HepG2 (cell line): ENCODE data around the gene ENTPD5. TPM values are rescaled to one million over a fixed set of nuclear protein-coding genes. Genes with fewer than 3 reads are reported as not detected.

Experiments used
- ARID3A ChIP-seq: IDR thresholded peaks from 2 replicates; pipeline ENCODE4 v1.6.1; 2012; ENCODE audit warnings: low read depth, low read length, improper control_type of control experiment
- CHCHD3 ChIP-seq: sonication (generic); formaldehyde crosslinking; IDR thresholded peaks from 2 replicates; pipeline ENCODE4 v1.8.0; 2022; ENCODE audit warnings: mild to moderate bottlenecking, missing genetic modification reagents, moderate library complexity
- GABPB1 ChIP-seq: IDR thresholded peaks from 2 replicates; pipeline ENCODE4 v1.6.1; 2016; ENCODE audit warnings: mild to moderate bottlenecking, missing genetic modification reagents, moderate library complexity, missing compliant biosample characterization
- HIVEP1 ChIP-seq: sonication (generic); formaldehyde crosslinking; IDR thresholded peaks from 2 replicates; pipeline ENCODE4 v1.4.0; 2020; ENCODE audit warnings: mild to moderate bottlenecking, missing genetic modification reagents
- HOXA9 ChIP-seq: sonication (generic); formaldehyde crosslinking; IDR thresholded peaks from 2 replicates; pipeline ENCODE4 v1.8.1; 2022; ENCODE audit warnings: missing genetic modification reagents, mild to moderate bottlenecking, moderate library complexity, borderline replicate concordance
- JUN ChIP-seq: sonication (generic); formaldehyde crosslinking; IDR thresholded peaks from 2 replicates; pipeline ENCODE4 v1.4.0; 2020; ENCODE audit warnings: mild to moderate bottlenecking, missing genetic modification reagents
- KMT2B ChIP-seq: IDR thresholded peaks from 2 replicates; pipeline ENCODE4 v1.6.1; 2016; ENCODE audit warnings: missing genetic modification reagents, missing compliant biosample characterization
- SALL2 ChIP-seq: sonication (generic); formaldehyde crosslinking; IDR thresholded peaks from 2 replicates; pipeline ENCODE4 v1.8.1; 2023; ENCODE audit warnings: mild to moderate bottlenecking, missing genetic modification reagents, inconsistent platforms
- SMAD9 ChIP-seq: sonication (generic); formaldehyde crosslinking; IDR thresholded peaks from 2 replicates; pipeline ENCODE4 v1.5.1; 2020; ENCODE audit warnings: mild to moderate bottlenecking, missing genetic modification reagents
- TOPORS ChIP-seq: sonication (generic); formaldehyde crosslinking; IDR thresholded peaks from 2 replicates; pipeline ENCODE4 v1.8.0; 2023; ENCODE audit warnings: mild to moderate bottlenecking, missing genetic modification reagents
- ZGPAT ChIP-seq: IDR thresholded peaks from 2 replicates; pipeline ENCODE4 v1.6.1; 2016; ENCODE audit warnings: mild to moderate bottlenecking
- ZNF503 ChIP-seq: sonication (generic); formaldehyde crosslinking; IDR thresholded peaks from 2 replicates; pipeline ENCODE4 v1.4.0; 2020; ENCODE audit warnings: missing genetic modification reagents
- ZNF549 ChIP-seq: sonication (generic); formaldehyde crosslinking; IDR thresholded peaks from 2 replicates; pipeline ENCODE4 v1.5.0; 2020; ENCODE audit warnings: missing genetic modification reagents
- ZNF597 ChIP-seq: sonication (generic); formaldehyde crosslinking; IDR thresholded peaks from 2 replicates; pipeline ENCODE4 v1.5.0; 2020; ENCODE audit warnings: missing genetic modification reagents
- ZZZ3 ChIP-seq: sonication (generic); formaldehyde crosslinking; IDR thresholded peaks from 2 replicates; pipeline ENCODE4 v1.4.0; 2020; ENCODE audit warnings: missing genetic modification reagents, mild to moderate bottlenecking, borderline replicate concordance
- polyA plus RNA-seq, 8 experiments: library from polyadenylated mRNA; depleted of rRNA in 3 of 8; stranded (reverse) in 7 of 8; unstranded in 1 of 8; fragments of >200 nt; fragmentation: Illumina TruSeq in 4 of 8; extraction: Trizol in 4 of 8; gene quantifications; 2 replicates each; pipeline versions ENCODE4 v1.2.1 to v1.2.3, GENCODE V29; 2011 to 2016; ENCODE audit warnings: low read depth in 4 of 8, missing spikeins in 1 of 8, mixed read lengths in 1 of 8; ENCODE audit not compliant: insufficient read depth in 1 of 8
- total RNA-seq, 5 experiments: library from RNA; depleted of rRNA; stranded (reverse); fragments of >200 nt; fragmentation: Illumina TruSeq; extraction: Trizol; gene quantifications; 2 replicates each; pipeline ENCODE4 v1.2.3, GENCODE V29; 2016; ENCODE audit warnings: low read depth in 1 of 5

Gene ENTPD5
- total and polyA plus RNA-seq, 2 of the 13 experiments (the other 11 are each of a cell fraction or from before 2014, with no cell fraction given): 33.8 to 43.3 TPM

GRCh38 chr14:73949752-73950734 lies 69.0 kb downstream of the ENTPD5 start, which contains the start of the genes COQ6 and FAM161B (continued):
- TF ChIP-seq ZNF503 (CRISPR knock-in tag) (peak; percentile 35; the same call in 1 of the 2 replicates), ZGPAT (CRISPR knock-in tag) (peak; percentile 70), ZNF597 (CRISPR knock-in tag) (no peak), ZZZ3 (CRISPR knock-in tag) (0 out of 2 replicates have a peak, but pooled peaks have one; percentile 71), SALL2 (peak; percentile 66; the same call in 1 of the 2 replicates), SMAD9 (CRISPR knock-in tag) (no peak), JUN (CRISPR knock-in tag) (no peak), GABPB1 (peak; percentile 96), KMT2B (CRISPR knock-in tag) (peak; percentile 69), ZNF549 (CRISPR knock-in tag) (no peak), HOXA9 (no peak; the same call in 1 of the 2 replicates), HIVEP1 (CRISPR knock-in tag) (peak; percentile 87), ARID3A (peak; percentile 43; the same call in 1 of the 2 replicates), CHCHD3 (peak; percentile 70; the same call in 1 of the 2 replicates), TOPORS (CRISPR knock-in tag) (peak; percentile 87)
